Measurements from ENCODE around the gene ADAM33.
A peak's percentile ranks its signal among the peaks of the same experiment; 100 is the strongest.

The ADAM33 gene

DNA sequence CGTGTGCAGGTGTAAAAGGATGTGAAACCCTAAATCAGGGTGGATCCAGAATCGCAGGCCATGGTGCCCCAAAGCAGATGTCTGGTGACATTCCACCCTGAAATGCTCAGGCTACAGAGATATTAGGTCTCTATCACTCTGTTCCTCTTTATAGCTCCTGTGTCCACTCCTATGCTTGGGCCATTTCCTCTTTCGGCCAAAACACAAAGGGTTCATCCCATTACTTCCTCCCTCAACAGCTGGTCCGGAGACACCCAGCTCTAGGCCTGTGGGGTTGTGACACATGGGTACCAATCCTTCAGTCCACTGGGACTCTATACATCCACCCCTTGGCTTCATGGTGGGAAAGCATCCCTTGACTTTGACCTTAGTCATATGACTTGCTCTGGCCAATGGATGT, 32.3 kb upstream of the ADAM33 start:
- Mint-ChIP-seq H3K27me3 (peaks cover 8% of the 10 kb centered on the region), H3K4me3 (no peak overlapping the region), H3K9me3 (no peaks in the 10 kb centered on the region), H3K27ac (no peak overlapping the region), H3K36me3 (ENCODE audit: low read depth) (no peaks in the 10 kb centered on the region), H3K4me1 (ENCODE audit: low read depth) (no peaks in the 10 kb centered on the region)
- DNase-seq: no peak

DNA sequence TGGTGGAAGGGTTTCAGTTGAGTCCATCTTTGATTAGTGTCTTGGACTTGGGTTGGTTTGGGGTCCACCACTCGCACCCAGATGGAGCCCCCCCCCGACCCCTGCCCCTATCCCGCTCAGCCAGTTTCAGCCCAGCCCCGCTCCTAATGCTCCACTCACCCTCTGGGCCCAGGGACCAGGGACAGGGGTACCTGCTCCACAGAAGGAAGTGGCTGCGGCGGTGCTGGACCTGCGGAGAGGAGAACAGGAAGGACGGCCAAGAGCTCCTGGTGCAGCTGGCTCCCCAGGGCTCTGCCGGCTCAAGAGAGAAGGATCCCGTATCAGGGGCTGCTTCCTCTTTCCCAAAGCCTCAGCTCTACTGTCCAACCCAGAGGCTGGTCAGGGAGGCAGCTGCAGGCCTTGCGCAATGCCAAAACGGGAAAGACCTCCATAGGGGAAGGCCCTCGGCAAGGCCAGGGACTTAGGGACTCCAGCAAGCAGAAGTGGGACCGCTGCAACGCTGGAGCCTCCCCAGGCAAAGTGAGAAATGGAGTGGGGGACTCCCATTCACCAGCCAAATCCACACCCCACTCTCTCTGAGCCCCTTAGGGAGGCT, 30.6 kb upstream of the ADAM33 start, which contains the start of gene SIGLEC1:
TSS of gene SIGLEC1 (minus strand) at position 322 of the 595 bp plus-strand sequence. CDS start 5,472 bp downstream, outside the sequence.
- H3K36me3 Mint-ChIP-seq (ENCODE audit: low read depth): no peaks in the 10 kb centered on the region
- no peaks in the 10 kb centered on the region for H3K27me3 Mint-ChIP-seq
- DNase-seq: no peak
- H3K4me3 Mint-ChIP-seq: no peak within 1 kb of the TSS
- no peak within 1 kb of the TSS for H3K27ac Mint-ChIP-seq
- H3K9me3 Mint-ChIP-seq: no peaks in the 10 kb centered on the region
- H3K4me1 Mint-ChIP-seq (ENCODE audit: low read depth): no peaks in the 10 kb centered on the region

DNA sequence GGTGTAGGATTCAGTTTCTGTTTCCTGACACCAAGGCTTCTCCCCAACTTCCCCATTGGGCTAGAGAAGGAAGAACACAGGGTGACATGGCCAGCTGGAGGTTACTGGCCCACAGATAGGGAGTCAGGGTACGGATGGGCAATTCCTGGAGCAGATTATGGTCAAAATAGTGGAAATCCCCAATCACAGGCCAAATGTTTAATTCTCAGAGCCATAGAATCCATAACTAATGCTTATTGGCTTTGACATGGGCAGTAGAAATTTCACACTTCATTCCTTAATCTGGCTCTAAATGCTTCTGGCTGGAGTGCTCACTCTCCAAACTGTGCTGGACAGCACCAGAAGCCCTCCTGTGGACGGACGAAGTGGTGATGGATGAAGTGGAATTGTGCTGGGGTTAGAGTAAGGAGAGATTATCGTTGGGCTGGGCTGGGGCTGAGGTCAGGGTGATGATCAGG, 29.7 kb upstream of the ADAM33 start:
- no peaks in the 10 kb centered on the region for H3K27me3 Mint-ChIP-seq
- no peak overlapping the region for H3K27ac Mint-ChIP-seq
- no peak for DNase-seq
- no peaks in the 10 kb centered on the region for H3K4me1 Mint-ChIP-seq (ENCODE audit: low read depth)
- H3K36me3 Mint-ChIP-seq (ENCODE audit: low read depth): no peaks in the 10 kb centered on the region
- H3K4me3 Mint-ChIP-seq: no peak overlapping the region
- no peaks in the 10 kb centered on the region for H3K9me3 Mint-ChIP-seq

DNA sequence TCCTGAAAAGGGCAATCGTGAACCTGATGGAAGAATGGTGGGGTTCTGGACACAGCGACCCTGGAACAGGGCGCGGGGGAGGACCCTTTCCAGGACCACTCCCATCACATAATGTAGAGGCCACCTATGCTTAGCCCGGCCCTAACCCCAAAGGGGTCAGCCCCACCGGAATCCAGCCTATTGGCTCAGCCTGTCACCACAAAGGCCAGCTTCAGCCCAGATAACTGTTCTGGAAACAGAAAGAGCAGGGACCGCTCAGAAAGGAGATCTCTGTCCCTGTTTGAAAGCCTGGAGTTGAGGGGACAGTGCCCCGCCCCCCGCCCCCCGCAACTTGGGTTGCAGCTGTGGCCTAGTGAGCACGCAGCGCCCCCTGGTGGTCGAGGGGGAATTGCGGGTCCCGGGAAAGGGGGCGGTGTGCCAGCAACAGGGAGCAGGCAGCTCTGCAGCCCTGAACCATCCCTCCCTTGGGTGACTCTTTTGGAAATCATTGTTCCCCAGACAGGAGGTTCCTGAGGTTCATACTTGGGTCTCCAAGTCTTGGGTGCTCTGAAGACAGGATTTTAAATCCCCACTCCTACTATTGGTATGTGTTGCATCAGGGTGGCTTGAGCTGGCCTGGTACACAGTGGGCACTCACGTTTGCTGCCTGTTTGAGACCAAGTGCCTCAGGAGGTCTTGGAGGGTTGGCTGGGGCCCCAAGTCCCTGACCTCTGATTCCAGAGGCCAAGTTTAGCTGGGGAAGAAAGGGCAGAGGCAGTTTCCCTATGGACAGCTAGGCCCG, 29.1 kb upstream of the ADAM33 start:
- H3K27ac Mint-ChIP-seq: no peak overlapping the region
- peak; percentile 87 for DNase-seq

DNA sequence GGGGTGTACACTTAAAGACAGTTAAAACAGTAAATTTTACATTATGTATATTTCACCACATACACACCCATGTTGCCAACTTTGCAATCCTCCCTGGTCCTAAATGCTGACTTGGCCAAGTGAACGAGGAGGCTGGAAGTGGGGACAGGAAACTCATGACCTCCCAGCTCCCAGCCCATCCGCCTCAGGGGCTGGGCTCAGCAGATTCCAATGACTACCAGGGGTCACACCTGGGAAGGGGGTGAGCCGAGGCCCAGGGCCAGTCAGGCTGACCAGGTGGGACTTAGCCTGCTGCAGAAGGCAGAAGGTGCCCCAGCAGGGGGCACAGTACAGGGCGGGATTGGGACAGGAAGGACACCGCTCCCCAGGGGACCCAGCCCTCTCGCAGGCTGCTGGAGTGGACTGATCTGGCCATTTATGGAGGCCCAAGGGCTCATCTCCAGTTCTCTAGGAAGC, 28.2 kb upstream of the ADAM33 start:
- Mint-ChIP-seq H3K36me3 (ENCODE audit: low read depth) (no peaks in the 10 kb centered on the region), H3K4me1 (ENCODE audit: low read depth) (no peaks in the 10 kb centered on the region), H3K4me3 (no peak overlapping the region), H3K27me3 (no peaks in the 10 kb centered on the region), H3K9me3 (no peaks in the 10 kb centered on the region), H3K27ac (no peak overlapping the region)
- DNase-seq: no peak

More for the DNA sequence above, 29.1 kb upstream of the ADAM33 start:
- Mint-ChIP-seq H3K36me3 (ENCODE audit: low read depth) (no peaks in the 10 kb centered on the region), H3K9me3 (no peaks in the 10 kb centered on the region), H3K4me1 (ENCODE audit: low read depth) (no peaks in the 10 kb centered on the region), H3K4me3 (no peak overlapping the region), H3K27me3 (no peaks in the 10 kb centered on the region)

DNA sequence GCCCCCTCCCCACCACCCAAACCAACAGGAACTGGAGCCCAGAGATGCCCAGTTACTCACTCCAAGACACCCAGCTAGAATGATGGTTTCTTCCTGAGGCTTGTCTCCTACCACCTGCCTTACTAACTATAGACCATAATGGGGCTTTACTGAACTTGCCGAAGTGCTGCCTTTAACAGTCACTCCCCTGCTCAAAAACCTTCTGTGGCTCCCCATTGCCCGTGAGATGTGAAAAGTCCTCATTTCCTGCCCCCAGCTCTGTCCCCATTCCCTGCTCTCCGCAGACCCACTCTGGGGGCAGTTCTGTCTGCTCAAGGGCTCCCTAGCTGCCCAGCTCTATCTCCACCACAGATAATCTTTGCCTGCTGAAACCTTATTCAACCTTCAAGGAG, 25.7 kb upstream of the ADAM33 start:
- Mint-ChIP-seq H3K9me3 (no peaks in the 10 kb centered on the region), H3K27me3 (no peaks in the 10 kb centered on the region), H3K36me3 (ENCODE audit: low read depth) (no peaks in the 10 kb centered on the region), H3K4me3 (no peak overlapping the region), H3K4me1 (ENCODE audit: low read depth) (no peaks in the 10 kb centered on the region), H3K27ac (no peak overlapping the region)
- DNase-seq: no peak

DNA sequence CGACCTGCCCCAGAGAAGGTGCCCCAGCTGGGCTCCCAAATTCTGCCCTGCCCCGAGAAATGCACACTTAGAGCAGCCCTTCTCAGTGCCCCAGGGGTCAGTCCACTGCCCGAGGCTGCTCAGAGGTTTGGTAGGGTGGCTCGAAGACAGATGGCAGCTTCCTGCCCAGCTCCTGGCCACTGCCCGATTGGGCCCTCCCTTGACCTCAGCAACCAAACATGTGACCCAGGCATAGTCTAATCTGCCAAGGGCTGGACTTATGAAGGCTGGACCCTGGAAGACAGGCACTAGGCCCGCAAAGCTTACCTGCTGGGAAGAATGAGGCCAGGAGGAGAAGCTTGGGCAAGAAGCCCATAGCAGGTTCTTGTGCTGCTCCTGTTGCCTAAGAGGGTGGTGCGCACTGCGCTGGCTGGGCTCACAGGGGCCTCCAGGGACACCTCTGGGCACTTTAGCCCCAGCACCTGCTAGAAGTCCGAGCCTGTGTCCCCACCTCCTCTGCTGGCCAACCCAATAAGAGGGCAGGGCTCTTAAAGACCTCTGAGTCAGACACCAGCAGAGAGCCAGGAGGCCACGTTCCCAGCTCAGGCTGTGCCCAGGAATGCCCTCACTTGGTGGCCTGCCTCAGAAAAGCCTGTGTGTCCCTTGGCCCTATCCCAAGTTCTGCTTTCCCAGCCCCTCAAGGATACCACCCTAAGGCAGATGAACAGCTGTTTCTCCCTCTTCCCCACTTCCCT, 25.1 kb upstream of the ADAM33 start:
- Mint-ChIP-seq H3K27ac (no peak overlapping the region), H3K9me3 (no peaks in the 10 kb centered on the region), H3K4me1 (ENCODE audit: low read depth) (no peaks in the 10 kb centered on the region)

DNA sequence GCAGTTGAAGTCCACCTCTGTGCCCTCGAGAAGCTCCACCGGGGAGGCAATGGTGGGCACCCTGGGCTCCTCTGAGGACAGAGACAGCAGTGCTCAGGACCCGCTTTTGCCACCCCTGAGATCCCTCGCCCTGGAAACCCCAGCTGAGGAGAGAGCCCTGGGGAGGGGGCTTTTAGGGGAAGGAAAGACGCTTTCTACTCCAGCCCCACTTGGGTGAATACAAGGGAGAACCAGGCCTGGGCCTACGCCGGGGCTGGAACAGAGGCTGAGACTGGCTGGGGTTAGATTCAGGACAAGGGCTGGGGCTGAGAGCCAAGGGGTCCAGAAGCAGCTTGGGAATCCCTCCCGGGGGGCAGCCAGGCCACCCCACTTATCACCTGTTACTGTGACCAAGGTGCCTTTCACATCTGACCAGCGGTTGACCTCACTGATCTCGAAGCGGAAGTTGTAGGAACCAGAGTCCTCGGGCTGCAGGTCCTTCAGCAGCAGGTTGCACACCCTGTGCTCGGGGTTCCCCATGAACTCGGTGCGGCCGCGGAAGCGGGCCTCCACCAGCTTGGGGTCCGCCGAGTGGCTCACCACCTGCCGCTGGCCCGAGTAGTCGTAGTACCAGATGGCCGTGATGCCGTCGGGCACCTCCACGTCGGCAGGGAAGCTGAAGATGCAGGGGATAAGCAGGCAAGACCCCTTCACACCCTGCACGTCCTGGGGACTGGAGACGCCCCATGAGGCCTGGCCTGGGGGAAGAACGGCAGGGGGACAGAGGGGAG, 24.3 kb upstream of the ADAM33 start:
- Mint-ChIP-seq H3K36me3 (ENCODE audit: low read depth) (no peaks in the 10 kb centered on the region), H3K27me3 (no peaks in the 10 kb centered on the region), H3K9me3 (no peaks in the 10 kb centered on the region), H3K27ac (no peak overlapping the region), H3K4me3 (no peak overlapping the region), H3K4me1 (ENCODE audit: low read depth) (no peaks in the 10 kb centered on the region)
- DNase-seq: no peak

More for the DNA sequence above, 25.1 kb upstream of the ADAM33 start:
- no peaks in the 10 kb centered on the region for H3K36me3 Mint-ChIP-seq (ENCODE audit: low read depth)
- H3K27me3 Mint-ChIP-seq: no peaks in the 10 kb centered on the region
- no peak overlapping the region for H3K4me3 Mint-ChIP-seq
- no peak for DNase-seq

DNA sequence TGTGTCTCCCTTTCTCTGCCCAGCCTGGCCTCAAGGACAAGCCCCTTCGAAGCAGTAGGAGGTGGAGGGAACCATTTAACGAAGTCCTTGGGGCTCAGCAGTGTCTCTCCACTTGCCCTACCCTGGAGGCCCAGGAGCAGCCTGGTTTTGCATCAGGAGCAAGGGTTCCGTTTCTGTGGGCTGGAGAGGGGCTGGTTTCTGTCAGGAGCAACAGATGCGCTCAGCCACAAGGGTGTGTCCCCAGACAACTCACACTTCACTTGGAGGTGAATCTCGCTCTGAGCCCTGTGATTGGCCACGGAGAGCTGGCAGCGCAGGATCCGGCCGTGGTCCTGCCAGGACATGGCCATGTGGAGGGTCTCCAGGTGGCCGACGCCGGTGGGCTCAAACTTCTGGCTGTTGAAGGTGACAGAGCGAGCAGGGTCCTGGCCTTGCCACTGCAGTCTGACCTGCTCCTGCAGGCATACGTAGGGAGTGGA, 23.7 kb upstream of the ADAM33 start:
- DNase-seq: no peak
- Mint-ChIP-seq H3K27ac (no peak overlapping the region), H3K27me3 (no peaks in the 10 kb centered on the region), H3K4me1 (ENCODE audit: low read depth) (no peaks in the 10 kb centered on the region), H3K36me3 (ENCODE audit: low read depth) (no peaks in the 10 kb centered on the region), H3K9me3 (no peaks in the 10 kb centered on the region), H3K4me3 (no peak overlapping the region)

DNA sequence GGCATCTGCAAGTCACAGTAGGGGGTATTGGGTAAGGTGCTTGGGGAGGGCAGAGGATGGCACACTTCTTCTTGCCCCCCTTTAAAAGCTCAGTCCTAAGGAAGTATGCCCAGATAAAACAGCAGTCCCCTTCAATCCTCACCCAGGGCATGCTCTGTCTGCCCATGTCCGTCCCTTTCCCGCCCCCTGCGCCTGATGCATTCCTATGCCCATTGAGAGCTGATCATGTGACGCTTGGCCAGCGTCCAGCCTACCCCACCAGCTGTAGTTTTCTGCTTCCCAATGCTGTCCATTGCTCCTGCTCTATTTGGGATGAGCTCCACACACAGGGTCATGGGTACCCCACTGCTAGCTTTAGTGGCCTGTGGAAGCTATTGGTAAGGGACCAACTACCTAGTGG, 22.3 kb upstream of the ADAM33 start:
- no peak for DNase-seq
- no peaks in the 10 kb centered on the region for H3K9me3 Mint-ChIP-seq
- no peaks in the 10 kb centered on the region for H3K36me3 Mint-ChIP-seq (ENCODE audit: low read depth)
- no peaks in the 10 kb centered on the region for H3K27me3 Mint-ChIP-seq
- no peak overlapping the region for H3K4me3 Mint-ChIP-seq
- no peak overlapping the region for H3K27ac Mint-ChIP-seq
- no peaks in the 10 kb centered on the region for H3K4me1 Mint-ChIP-seq (ENCODE audit: low read depth)

DNA sequence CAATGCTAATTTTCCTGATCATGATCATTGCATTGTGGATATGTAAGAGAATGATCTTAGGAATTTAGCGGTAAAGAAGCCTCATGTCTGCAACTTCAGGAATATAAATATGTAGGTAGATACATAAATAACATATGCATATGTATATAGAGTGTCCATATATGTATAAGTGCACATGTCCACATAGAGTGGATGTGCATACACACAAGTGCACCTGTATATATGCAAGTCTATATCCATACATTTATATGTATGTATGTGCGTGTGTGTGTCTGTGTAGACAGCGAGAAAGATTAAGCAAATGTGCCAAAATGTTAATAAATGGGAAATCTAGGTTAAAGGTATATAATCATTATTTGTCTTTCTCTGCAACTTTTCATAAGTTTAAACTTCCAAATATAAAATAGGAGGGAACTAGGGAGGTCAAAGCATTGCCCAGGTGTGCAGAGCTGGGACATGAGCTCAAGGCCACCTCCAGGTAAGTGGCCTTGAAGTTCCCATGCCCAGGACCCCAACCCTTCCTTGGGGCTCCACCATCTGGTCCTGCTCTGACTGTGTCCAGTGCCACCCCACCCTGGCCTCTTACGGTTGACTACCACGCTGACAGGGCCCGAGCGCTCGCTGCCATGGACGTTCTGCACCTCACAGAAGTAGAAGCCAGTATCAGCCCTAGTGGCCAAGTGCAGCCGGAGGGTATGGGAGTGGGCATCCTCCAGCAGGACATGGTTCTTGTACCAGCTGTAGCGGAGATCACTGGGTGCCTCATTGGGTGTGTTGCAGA, 21.0 kb upstream of the ADAM33 start:
- no peak for DNase-seq
- Mint-ChIP-seq H3K36me3 (ENCODE audit: low read depth) (no peaks in the 10 kb centered on the region), H3K27ac (no peak overlapping the region), H3K4me3 (no peak overlapping the region), H3K27me3 (no peaks in the 10 kb centered on the region), H3K9me3 (no peaks in the 10 kb centered on the region), H3K4me1 (ENCODE audit: low read depth) (no peaks in the 10 kb centered on the region)

DNA sequence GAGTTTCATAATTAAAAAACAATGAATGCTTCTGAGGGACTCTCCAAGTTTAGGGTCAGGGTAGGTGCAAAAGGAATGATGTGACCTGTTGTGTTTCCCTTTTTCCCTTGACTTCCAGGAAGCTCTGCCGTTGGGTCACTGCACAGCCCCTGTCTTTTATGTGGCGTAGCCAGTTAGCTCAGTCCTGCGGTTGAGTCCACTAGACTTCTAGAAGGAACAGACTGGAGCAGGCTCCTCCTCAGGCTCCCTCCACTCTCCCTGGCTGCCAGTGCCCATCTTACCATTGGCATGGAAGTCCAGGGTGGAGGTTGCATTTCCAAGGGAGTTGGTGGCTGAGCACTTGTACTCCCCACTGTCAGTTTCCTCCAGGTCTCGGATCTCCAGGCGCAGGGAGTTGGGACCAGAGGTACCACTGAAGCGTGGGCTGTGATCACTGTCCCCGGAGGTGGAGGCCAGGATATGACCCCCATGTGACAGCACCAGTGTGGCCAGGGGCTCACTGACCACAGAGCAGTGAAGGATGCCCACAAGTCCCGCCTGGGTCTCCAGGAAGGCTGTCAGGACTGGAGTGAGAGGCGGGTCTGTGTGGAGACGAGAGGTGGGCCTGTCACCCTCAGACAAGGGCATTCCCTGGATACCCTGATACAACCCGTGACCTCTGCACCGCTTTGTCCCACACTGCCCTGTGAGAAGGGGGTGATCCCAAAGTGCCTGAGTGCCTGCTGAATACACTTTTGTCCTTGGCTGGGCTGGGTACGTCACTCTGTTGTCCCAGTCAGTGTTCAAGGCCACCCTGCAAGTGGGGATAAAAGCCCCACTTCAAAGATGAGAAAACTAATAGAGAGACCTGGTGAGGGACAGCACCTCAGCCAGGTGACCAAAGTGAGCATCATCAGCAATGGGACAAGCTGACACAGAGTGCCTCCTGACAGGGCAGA, 19.5 kb upstream of the ADAM33 start:
- no peaks in the 10 kb centered on the region for H3K4me1 Mint-ChIP-seq (ENCODE audit: low read depth)
- no peak for DNase-seq
- H3K36me3 Mint-ChIP-seq (ENCODE audit: low read depth): no peaks in the 10 kb centered on the region

DNA sequence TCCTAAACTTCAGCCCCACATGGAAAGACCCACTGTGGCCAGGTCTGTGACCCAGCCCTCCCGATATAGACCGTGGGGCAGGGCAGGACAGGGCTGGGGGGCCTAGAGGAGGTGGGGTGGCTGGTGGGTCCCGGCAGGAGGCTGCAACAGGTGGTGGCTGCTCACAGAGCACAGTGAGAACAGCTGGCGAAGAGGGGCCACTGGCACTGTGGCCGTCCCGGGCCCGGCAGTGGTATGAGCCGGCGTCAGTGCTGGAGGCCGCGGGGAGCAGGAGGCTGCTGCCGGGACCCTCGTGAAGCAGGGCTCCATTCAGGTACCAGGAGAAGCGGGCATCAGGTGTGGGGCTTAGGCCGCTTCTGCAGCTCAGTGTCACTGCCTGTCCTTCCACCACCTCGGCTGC, 17.2 kb upstream of the ADAM33 start:
- no peak for DNase-seq
- no peak overlapping the region for H3K4me3 Mint-ChIP-seq
- no peaks in the 10 kb centered on the region for H3K36me3 Mint-ChIP-seq (ENCODE audit: low read depth)
- H3K27ac Mint-ChIP-seq: no peak overlapping the region
- no peaks in the 10 kb centered on the region for H3K27me3 Mint-ChIP-seq
- H3K9me3 Mint-ChIP-seq: no peaks in the 10 kb centered on the region
- H3K4me1 Mint-ChIP-seq (ENCODE audit: low read depth): no peaks in the 10 kb centered on the region

More for the DNA sequence above, 19.5 kb upstream of the ADAM33 start:
- no peak overlapping the region for H3K27ac Mint-ChIP-seq
- no peaks in the 10 kb centered on the region for H3K9me3 Mint-ChIP-seq
- H3K27me3 Mint-ChIP-seq: no peaks in the 10 kb centered on the region
- no peak overlapping the region for H3K4me3 Mint-ChIP-seq
